ENCODE data around the gene ANKRD27.

DNA sequence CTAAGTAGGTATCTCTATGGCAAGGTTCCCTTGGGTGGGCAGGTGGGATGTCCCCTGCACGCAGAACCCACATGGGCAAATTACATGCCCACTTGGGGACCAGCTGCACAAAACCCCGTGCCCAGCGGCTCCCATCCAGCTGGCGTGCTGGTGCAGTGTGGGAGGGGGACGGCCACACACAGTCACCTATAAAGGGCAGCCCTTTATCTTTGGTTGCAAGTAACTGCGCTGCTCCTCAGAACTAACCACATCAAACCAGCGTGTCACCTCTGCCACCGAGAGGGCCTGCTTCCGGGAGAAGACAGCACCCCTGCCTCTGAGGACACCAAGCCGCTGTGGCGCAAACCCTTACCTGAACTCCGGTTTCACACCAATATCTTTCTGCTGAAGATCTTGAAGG, 32.2 kb downstream of the ANKRD27 start:
- no peak for TF ChIP-seq POLR2A (IDR thresholded peaks at IDR 0.05)
- TF ChIP-seq, protein P1, sequence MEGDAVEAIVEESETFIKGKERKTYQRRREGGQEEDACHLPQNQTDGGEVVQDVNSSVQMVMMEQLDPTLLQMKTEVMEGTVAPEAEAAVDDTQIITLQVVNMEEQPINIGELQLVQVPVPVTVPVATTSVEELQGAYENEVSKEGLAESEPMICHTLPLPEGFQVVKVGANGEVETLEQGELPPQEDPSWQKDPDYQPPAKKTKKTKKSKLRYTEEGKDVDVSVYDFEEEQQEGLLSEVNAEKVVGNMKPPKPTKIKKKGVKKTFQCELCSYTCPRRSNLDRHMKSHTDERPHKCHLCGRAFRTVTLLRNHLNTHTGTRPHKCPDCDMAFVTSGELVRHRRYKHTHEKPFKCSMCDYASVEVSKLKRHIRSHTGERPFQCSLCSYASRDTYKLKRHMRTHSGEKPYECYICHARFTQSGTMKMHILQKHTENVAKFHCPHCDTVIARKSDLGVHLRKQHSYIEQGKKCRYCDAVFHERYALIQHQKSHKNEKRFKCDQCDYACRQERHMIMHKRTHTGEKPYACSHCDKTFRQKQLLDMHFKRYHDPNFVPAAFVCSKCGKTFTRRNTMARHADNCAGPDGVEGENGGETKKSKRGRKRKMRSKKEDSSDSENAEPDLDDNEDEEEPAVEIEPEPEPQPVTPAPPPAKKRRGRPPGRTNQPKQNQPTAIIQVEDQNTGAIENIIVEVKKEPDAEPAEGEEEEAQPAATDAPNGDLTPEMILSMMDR (IDR thresholded peaks at IDR 0.05): no peak

Measured in esophagus squamous epithelium (tissue), 4 donors.